H9 (cell line): Measurements from ENCODE around the gene ATG101. TPM values are rescaled to one million over a fixed set of nuclear protein-coding genes. Genes with fewer than 3 reads are reported as not detected.

ENCODE experiments used
- DNase-seq: peaks from one replicate; pipeline ENCODE4 v3.0.0-alpha.2; 2017
- H2AFZ ChIP-seq: one replicate; pipeline ENCODE4 v1.6.1; 2013; ENCODE audit warnings: mild to moderate bottlenecking, low read length, control low read depth, moderate library complexity
- H2AK5ac ChIP-seq: 2 replicates; pipeline ENCODE4 v1.6.1; 2013; ENCODE audit warnings: low read length, control low read depth, mixed read lengths; ENCODE audit not compliant: insufficient read length
- H2BK120ac ChIP-seq: one replicate; pipeline ENCODE4 v1.6.1; 2013; ENCODE audit warnings: low read depth, mild to moderate bottlenecking, low read length, control low read depth, inconsistent platforms; ENCODE audit not compliant: poor library complexity, severe bottlenecking
- H2BK12ac ChIP-seq: 2 replicates; pipeline ENCODE4 v1.6.1; 2013; ENCODE audit warnings: low read length, control low read depth, mixed read lengths, low read depth; ENCODE audit not compliant: insufficient read length
- H2BK15ac ChIP-seq: 2 replicates; pipeline ENCODE4 v1.6.1; 2013; ENCODE audit warnings: low read depth, low read length, control low read depth
- H2BK20ac ChIP-seq: one replicate; pipeline ENCODE4 v1.6.1; 2013; ENCODE audit warnings: low read depth, mild to moderate bottlenecking, low read length, control low read depth, inconsistent platforms; ENCODE audit not compliant: poor library complexity, severe bottlenecking
- H2BK5ac ChIP-seq: 2 replicates; pipeline ENCODE4 v1.6.1; 2013; ENCODE audit warnings: low read length, control low read depth, mixed read lengths; ENCODE audit not compliant: insufficient read length
- H3K14ac ChIP-seq: 2 replicates; pipeline ENCODE4 v1.6.1; 2013; ENCODE audit warnings: low read length, control low read depth; ENCODE audit not compliant: insufficient read depth
- H3K18ac ChIP-seq: 2 replicates; pipeline ENCODE4 v1.6.1; 2013; ENCODE audit warnings: low read depth, mild to moderate bottlenecking, mixed read lengths, low read length, control low read depth; ENCODE audit not compliant: insufficient read length
- H3K23ac ChIP-seq: 2 replicates; pipeline ENCODE4 v1.6.1; 2013; ENCODE audit warnings: low read length, control low read depth, mixed read lengths, low read depth; ENCODE audit not compliant: insufficient read length
- H3K23me2 ChIP-seq: 2 replicates; pipeline ENCODE4 v1.6.1; 2013; ENCODE audit warnings: low read depth, mild to moderate bottlenecking, mixed read lengths, low read length, control low read depth; ENCODE audit not compliant: insufficient read length, poor library complexity, severe bottlenecking
- H3K27ac ChIP-seq: 2 replicates; pipeline ENCODE4 v1.5.1; 2013; ENCODE audit warnings: low read length, control low read depth, mixed read lengths, low read depth; ENCODE audit not compliant: insufficient read length
- H3K27me3 ChIP-seq: 2 replicates; pipeline ENCODE4 v1.6.1; 2013; ENCODE audit warnings: low read length, control low read depth, inconsistent platforms; ENCODE audit not compliant: insufficient read depth
- H3K4ac ChIP-seq: 2 replicates; pipeline ENCODE4 v1.6.1; 2013; ENCODE audit warnings: low read depth, mild to moderate bottlenecking, control low read depth, inconsistent platforms, low read length, moderate library complexity
- H3K4me1 ChIP-seq: 2 replicates; pipeline ENCODE4 v1.6.1; 2013; ENCODE audit warnings: low read length, control low read depth, inconsistent platforms; ENCODE audit not compliant: insufficient read depth
- H3K4me2 ChIP-seq: 2 replicates; pipeline ENCODE4 v1.6.1; 2013; ENCODE audit warnings: low read length, control low read depth, mixed read lengths; ENCODE audit not compliant: insufficient read length, insufficient read depth
- H3K56ac ChIP-seq: 2 replicates; pipeline ENCODE4 v1.6.1; 2013; ENCODE audit warnings: low read depth, mild to moderate bottlenecking, mixed read lengths, low read length, control low read depth; ENCODE audit not compliant: insufficient read length
- H3K79me1 ChIP-seq: 2 replicates; pipeline ENCODE4 v1.6.1; 2013; ENCODE audit warnings: low read depth, mild to moderate bottlenecking, moderate library complexity, low read length, control low read depth, inconsistent platforms; ENCODE audit not compliant: insufficient read depth, poor library complexity, severe bottlenecking
- H3K79me2 ChIP-seq: 2 replicates; pipeline ENCODE4 v1.6.1; 2013; ENCODE audit warnings: low read length, control low read depth, inconsistent platforms; ENCODE audit not compliant: insufficient read depth
- H3K9ac ChIP-seq: 2 replicates; pipeline ENCODE4 v1.6.1; 2013; ENCODE audit warnings: low read length, control low read depth, mixed read lengths; ENCODE audit not compliant: insufficient read length; ENCODE audit errors: extremely low read depth
- H3K9me3 ChIP-seq: one replicate; pipeline ENCODE4 v1.6.1; 2013; ENCODE audit warnings: low read depth, low read length, inconsistent platforms; ENCODE audit not compliant: control insufficient read depth
- H3T11ph ChIP-seq: one replicate; pipeline ENCODE4 v1.6.1; 2013; ENCODE audit warnings: mild to moderate bottlenecking, low read length, control low read depth, inconsistent platforms
- H4K20me1 ChIP-seq: one replicate; pipeline ENCODE4 v1.6.1; 2013; ENCODE audit not compliant: control insufficient read depth, insufficient read length, insufficient read depth
- H4K5ac ChIP-seq: 2 replicates; pipeline ENCODE4 v1.6.1; 2013; ENCODE audit warnings: low read depth, mild to moderate bottlenecking, mixed read lengths, low read length, control low read depth; ENCODE audit not compliant: insufficient read length
- H4K8ac ChIP-seq: replicated peaks from 2 replicates; pipeline ENCODE4 v1.6.1; 2013; ENCODE audit warnings: low read length, control low read depth, mixed read lengths, low read depth; ENCODE audit not compliant: insufficient read length
- H4K91ac ChIP-seq: 2 replicates; pipeline ENCODE4 v1.6.1; 2013; ENCODE audit warnings: low read depth, mild to moderate bottlenecking, moderate library complexity, mixed read lengths, low read length, control low read depth; ENCODE audit not compliant: insufficient read length
- H3K27ac Mint-ChIP-seq, 3 experiments: 2 replicates in 2 of 3; 3 replicates in 1 of 3; pipeline ENCODE4 v1.8.0; 2020 to 2021; ENCODE audit warnings: mixed read lengths in 3 of 3, mild to moderate bottlenecking in 1 of 3, moderate library complexity in 1 of 3
- H3K27me3 Mint-ChIP-seq: 2 replicates; pipeline ENCODE4 v1.8.0; 2021; ENCODE audit warnings: low read depth, mild to moderate bottlenecking, moderate library complexity, mixed read lengths
- H3K36me3 Mint-ChIP-seq, 3 experiments: 2 replicates in 2 of 3; 3 replicates in 1 of 3; pipeline ENCODE4 v1.8.0; 2020 to 2021; ENCODE audit warnings: low read depth in 3 of 3, mixed read lengths in 3 of 3; ENCODE audit not compliant: insufficient read depth in 1 of 3
- H3K4me1 Mint-ChIP-seq, 2 experiments: 2 replicates each; pipeline ENCODE4 v1.8.0; 2020; ENCODE audit warnings: mixed read lengths in 2 of 2
- H3K4me3 Mint-ChIP-seq, 2 experiments: 2 replicates in 1 of 2; 3 replicates in 1 of 2; pipeline ENCODE4 v1.8.0; 2020 to 2021; ENCODE audit warnings: mild to moderate bottlenecking in 2 of 2, mixed read lengths in 2 of 2, moderate library complexity in 1 of 2
- H3K9me3 Mint-ChIP-seq, 2 experiments: 2 replicates in 1 of 2; 3 replicates in 1 of 2; pipeline ENCODE4 v1.8.0; 2020; ENCODE audit warnings: mild to moderate bottlenecking in 2 of 2, mixed read lengths in 2 of 2, moderate library complexity in 1 of 2
- CTCF ChIP-seq: fragments of 200-600 bp; sonication (generic); conservative IDR thresholded peaks from 3 replicates; pipeline ENCODE4 v1.8.0; 2021; ENCODE audit warnings: antibody characterized with exemption, mild to moderate bottlenecking
- WGBS: extraction: QIAGEN DNeasy Blood & Tissue Kit; methylation state at CpG from one replicate; pipeline ENCODE4 v1.1.7; 2013; ENCODE audit warnings: missing lambda C conversion rate, low lambda C conversion rate, mixed read lengths; ENCODE audit not compliant: insufficient read length; ENCODE audit errors: extremely low coverage; 5-methylcytosine and 5-hydroxymethylcytosine counted together
- total RNA-seq: library from RNA; stranded (reverse); gene quantifications from 2 replicates; pipeline ENCODE4 v1.2.1, GENCODE V29; 2021

Gene ATG101
- total RNA-seq, 1 experiment from 2014 or later: 58.3 TPM

GRCh38 chr12:52049688-52050087 is 20.1 kb upstream of the ATG101 start:
- Histone ChIP-seq H3K23me2 (peaks cover 17% of the 10 kb centered on the region), H3K27me3 (peaks cover 7% of the 10 kb centered on the region; the same call in 1 of the 2 replicates), H3K14ac (peak overlapping the region; percentile 40; the same call in 1 of the 2 replicates), H3K9me3 (no peaks in the 10 kb centered on the region), H3K79me1 (no peaks in the 10 kb centered on the region), H3K56ac (no peak overlapping the region), H4K91ac (no peak overlapping the region), H2BK15ac (no peak overlapping the region), H3K18ac (no peak overlapping the region), H3K23ac (no peak overlapping the region), H4K20me1 (no peaks in the 10 kb centered on the region), H2BK20ac (no peak overlapping the region), H2BK5ac (no peak overlapping the region), H3K79me2 (no peaks in the 10 kb centered on the region), H4K5ac (no peak overlapping the region), H4K8ac (no peak overlapping the region), H3T11ph (no peak overlapping the region), H3K4me1 (no peaks in the 10 kb centered on the region; the same call in 1 of the 2 replicates), H2BK12ac (no peak overlapping the region), H2AK5ac (no peak overlapping the region), H2AFZ (no peak overlapping the region), H3K9ac (no peak overlapping the region), H3K4ac (no peak overlapping the region), H2BK120ac (no peak overlapping the region), H3K4me2 (peak overlapping the region; percentile 68), H3K27ac (no peak overlapping the region)
- DNase-seq: no peak
- Mint-ChIP-seq H3K4me3 (peak overlapping the region; percentile 9 to 88; a peak in 4 of 5 replicates), H3K4me1 (peaks cover 25 to 28% of the 10 kb centered on the region in 2 experiments), H3K27me3 (peaks cover 60% of the 10 kb centered on the region), H3K36me3 (peaks cover 0 to 13% (median 6%) of the 10 kb centered on the region in 3 experiments; a peak in 5 of 7 replicates), H3K27ac (0 out of 7 replicates have a peak overlapping the region, but pooled peaks of 1 of the 3 experiments have one; percentile 28), H3K9me3 (no peaks in the 10 kb centered on the region; a peak in 1 of 5 replicates)
- no CpG with 5 or more reads among the region's 5 CpGs for WGBS
- no peak for TF ChIP-seq CTCF
